HG03457 (cell line): ENCODE measurements around the gene STAT3.
"Not testable (repeated sequence)": the region's sequence is repeated elsewhere in the genome, so short reads cannot be mapped to it uniquely, and the experiment has no call there.

Experiments used
- ATAC-seq: cut with Tn5 transposase; IDR thresholded peaks from one replicate; pipeline ENCODE4 v1.9.1; 2021; ENCODE audit warnings: moderate number of reproducible peaks; ENCODE audit not compliant: unreplicated experiment

The STAT3 gene

DNA sequence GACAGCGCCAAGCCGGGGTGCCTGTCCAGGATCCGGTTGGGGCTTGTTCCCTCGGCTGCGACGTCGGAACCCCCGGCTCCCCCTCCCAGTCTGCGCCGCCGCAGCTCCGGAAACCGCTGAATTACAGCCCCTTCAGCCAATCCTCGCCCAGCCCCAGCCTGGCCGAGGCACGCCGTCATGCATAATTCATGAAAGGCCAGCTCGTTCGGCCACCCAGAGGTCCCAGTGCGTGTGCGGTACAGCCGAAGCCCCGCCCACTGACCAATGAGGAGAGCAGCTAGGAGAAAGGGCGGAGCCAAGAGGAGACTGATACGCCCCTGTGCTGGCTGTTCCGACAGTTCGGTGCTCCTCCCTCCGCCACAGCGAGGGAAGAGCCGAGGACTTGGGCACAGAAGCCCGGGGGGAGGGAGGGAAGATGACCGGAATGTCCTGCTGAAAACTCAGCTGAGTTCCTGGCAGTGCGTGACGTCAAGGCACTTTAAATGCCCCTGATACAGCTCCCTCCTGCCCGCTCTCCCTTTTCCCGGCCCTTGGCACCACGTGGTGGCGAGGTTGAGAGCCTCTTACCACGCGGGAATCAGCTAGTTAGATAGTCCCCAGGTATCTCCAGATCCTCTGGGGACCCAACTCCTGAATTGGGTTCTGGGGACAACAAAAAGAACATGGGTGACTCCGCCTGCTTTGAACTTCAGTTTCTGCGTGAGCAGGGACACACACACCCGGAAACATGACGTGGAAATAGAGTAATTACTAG lies at the start of gene STAT3:
Gene STAT3, minus strand, starts transcription at position 62 of the 754 bp plus-strand sequence. CDS start 39,926 bp downstream, outside the sequence.
- ATAC-seq: peak; percentile 77

DNA sequence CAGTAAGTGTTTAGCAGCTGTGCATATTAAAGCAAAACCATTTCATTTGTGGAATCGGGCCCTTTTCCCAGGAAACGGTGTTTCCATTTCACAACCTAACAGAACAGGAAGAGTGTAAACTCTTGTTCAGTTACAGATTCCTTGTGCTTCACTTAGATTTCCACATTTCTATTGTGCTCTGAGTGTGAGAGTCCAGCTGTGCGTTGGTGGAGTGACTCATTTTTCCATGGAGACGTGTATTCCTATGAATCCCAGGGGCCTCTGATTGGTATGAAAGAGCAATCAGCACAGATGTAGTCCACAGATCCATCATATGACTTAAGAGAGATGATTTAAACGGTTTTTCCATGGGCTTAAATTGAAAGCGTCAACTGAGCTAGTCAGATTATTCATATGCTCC lies 48.1 kb upstream of the STAT3 start:
- ATAC-seq: no peak

DNA sequence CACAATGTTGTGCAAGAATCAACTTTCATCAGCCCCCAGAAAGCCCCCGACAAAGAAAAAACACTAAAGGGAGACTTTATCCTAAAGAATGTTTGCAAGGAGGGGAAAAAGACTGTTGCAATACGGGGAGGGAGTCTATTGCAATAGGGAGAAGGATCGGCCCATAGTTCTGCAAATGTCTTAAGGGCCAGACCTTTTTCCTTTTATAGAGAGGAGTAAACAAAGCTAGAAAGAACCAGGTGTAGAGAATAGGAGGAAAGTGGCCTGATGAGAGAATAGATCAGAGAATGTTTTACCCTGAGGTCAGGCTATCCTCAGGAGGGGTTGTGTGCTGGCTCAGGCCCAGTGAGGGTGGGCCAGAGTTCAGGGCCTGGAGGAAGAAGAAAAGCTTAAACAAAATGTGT lies 43.5 kb upstream of the STAT3 start:
- ATAC-seq: no peak

DNA sequence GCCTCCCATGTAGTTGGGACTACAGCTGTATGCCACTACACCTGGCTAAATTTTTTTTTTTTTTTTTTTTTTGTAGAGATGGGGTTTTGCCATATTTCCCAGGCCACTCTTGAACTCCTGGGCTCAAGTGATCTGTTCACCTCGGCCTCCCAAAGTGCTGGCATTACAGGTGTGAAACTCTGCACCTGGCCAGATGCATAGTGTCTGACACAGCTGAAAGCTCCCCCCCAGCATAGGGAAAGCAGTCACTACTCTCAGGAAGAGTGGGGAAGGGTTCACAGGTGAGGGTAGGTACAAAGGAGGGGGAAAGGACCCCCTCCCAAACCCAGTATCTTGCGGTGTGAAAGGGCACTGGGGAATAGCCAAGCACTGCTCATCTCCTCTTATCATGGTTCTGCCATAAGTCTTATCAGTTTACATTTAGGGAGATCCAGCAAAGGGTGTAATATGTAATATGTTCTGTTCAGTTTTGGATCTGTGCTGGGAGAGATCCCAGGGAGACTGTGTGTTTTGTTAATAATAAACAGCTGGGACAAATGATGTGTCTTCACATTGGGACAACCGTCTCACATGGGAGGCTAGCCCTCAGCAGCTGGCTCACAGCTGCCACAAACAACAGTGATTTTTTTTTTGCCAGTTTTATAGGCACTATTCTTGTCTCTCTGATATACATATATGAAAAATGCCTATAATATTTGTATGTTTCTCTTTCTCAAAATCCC lies 41.6 kb upstream of the STAT3 start:
- ATAC-seq: no peak

DNA sequence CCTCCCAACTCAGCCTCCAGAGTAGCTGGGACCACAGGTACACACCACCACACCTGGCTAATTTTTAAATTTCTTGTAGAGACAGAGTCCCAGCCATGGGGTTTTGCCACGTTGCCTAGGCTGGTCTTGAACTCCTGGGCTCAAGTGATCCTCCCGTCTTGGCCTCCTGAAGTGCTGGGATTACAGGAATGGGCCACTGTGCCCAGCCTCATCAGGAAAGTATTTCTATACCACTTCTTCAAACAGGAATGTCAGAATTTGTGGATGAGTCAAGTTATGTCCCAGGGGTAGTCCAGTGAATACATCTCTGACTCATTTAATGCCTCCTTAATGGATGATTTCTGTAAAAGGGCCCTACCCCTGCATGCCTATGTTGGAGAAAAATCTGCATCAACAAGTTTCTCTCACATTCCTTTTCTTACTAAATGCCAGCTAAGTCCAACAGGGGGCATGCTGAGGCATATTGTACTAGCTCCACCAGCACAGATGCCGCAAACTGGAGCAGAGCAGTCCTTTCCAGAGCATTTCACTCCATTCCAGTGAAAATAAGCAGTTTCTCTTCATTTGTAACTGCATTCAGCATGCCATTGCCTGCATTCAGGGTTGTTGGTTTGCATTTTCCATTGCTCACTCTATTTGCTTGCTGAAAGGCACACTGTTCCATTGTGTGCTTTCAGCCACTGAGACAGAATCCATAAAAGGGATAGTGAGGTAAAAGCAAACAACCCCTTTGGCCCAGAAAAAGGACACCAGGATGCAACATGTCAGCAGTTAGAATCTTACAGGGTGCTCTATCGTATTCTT lies 40.1 kb upstream of the STAT3 start:
- ATAC-seq: no peak

DNA sequence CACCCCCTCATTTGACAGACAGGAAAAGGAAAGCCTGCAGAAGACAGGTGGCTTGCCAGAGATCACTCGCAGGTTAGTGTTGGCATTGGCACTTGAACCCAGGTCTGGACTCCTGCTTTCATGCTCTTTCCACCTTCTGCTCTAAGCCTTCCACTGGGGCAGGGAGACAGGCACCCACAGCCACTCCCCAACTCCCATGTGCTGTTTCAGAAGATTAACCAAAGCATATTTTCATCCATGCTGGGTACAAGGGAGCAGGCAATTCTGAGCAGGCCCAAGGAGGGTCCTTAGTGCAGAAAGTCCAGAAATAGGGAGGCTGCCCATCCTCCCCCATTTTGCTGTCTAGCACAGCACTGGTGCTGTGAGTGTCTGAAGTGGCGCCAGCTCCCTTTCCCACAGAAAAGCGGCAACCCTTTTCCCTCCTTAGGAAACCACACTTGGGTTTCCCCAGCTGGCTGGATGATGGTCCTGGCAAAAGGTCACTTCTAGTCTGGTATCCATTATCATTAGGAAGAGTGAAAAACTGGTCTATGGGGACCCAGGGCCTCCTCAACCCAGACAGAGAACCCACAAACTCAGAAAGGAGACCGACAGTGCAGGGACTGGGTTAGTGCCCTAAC lies 36.9 kb upstream of the STAT3 start:
- ATAC-seq: no peak

DNA sequence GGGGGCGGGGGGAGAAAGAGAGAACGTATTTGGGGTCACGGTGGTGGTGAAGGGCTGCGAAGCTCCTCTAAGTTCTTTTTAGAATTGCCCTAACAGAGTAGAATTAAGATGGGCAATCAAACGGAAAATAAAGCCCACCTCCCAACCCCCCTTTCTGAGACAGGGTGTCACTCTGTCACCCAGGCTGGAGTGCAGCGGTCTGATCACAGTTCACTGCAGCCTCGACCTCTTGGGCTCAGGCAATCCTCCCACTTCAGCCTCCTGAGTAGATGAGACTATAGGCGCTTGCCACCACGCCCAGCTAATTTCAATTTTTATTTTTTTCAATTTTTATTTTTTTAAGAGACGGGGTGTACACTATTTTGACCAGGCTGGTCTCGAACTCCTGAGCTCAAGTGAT lies 35.5 kb upstream of the STAT3 start:
- ATAC-seq: no peak

DNA sequence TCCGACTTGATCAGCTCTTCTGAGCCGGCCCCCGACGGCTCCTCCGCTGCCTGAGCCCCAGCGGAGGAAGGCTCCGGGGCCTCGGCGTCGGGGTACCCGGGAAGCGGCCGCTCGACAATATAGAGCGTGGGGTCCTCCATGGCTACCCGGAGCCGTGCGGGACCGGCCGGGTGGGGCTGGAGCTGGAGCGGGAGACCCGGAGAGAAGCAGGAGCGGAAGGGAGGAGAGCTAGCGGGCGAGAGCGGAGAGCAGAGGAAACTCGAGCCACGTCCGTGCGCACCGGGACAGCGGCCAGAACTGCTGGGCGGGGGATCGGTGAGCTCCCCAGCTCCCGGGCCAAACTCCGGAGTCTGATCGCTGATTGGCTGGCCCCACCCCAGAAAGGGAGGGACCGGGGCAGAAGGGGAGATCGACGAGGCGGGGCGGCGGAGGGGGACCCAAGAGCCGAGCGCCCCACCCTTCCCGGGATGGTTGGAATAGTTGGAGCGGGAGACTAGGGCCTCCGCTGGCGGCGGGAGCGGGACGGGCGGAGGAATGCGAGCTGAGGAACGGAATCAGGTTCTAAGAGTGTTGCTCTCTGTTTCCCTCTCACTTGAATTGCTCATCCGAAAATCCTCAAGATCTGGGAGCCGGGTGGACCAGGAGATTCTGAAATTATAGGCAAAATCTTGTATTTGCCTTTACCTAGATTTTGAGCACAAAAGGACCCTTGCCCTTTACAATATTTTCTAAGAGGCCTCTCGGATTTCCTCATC lies 34.9 kb upstream of the STAT3 start, which contains the start of gene CAVIN1:
Gene CAVIN1, minus strand, starts transcription at position 299 of the 755 bp plus-strand sequence. Its CDS starts 159 bp downstream, at position 140.
- ATAC-seq: no peak

DNA sequence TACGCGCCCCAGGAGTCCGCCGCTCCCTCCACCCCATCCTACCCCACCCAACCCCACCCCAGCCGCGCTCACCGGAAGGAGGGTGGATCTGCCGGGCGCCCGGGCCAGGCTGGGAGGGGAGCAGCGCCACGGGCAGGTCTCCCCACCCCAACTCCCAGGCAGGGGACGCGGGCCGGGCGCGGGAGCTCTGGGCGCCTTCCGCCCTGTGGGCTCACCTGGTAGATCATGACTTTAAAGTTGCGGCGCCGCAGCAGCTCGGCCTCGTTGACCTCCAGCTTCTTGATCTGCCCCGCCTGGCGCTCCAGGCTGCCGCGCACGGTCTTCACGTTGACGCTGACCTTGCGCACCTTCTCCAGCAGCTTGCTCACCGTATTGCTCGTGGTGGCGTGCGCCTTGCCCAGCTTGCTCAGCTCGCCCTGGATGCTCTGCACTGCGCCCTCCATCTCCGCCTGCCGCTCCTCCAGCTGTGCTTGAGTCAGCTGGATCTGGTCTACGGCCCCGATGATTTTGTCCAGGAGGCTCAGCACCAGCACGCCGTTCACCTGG lies 34.2 kb upstream of the STAT3 start:
- ATAC-seq: no peak

DNA sequence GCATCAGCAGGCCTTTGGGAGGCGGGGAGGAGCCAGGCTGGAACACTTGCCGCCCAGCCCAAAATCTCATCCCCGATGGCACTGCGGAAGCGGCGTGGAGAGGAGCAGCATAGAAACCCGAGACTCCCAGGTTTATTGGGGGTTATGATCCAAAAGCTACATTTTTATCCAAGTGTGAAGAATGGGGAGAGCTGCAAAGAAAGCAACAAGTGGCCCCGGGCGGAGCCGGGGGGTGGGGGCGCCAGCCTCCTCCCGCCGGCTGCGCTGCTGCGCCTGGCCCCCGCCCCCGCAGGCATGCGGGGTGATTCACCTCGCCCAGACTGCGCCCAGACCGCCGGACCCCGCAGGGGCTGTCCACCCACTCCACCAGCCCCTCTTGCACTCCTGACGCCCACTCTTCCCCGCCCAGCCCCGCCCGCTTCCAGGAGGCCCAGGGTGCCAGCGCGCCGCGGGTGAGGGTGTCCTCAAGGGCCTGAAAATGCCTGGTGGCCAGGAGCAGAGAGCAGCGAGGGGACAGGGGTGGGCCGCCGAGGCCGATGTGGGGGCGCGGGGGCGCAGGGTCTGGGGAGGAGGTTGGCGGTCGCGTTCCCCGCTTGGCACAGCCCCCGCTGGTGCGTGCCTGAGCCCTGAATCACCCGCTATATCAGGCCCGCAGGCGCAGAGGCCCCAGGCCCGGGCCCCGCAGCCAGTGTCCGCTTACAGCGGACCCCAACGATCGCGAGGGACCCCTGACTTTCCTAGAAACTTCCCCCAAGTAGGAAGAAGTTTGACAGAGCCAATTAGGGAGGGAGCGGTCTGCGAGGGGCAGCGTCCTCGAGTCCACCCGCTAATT lies 33.5 kb upstream of the STAT3 start:
- ATAC-seq: no peak

DNA sequence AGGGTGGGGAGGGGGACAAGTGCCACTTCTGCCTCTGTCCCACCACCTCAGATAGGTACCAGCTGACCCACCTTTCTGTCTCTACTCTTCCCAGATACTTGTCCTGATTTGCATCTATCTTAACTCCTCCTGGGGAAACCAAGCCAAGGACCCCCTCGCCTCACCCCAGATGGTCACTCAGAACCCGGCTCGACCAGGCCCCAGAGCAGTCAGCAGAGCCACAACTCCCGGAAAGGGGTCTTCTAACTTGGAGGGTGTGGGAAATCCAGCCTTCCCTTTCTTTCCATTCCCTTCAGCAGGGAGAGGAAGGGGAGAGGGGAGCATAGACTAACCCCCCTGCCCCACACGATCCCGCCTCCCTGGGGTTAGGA lies 32.9 kb upstream of the STAT3 start:
- ATAC-seq: no peak

DNA sequence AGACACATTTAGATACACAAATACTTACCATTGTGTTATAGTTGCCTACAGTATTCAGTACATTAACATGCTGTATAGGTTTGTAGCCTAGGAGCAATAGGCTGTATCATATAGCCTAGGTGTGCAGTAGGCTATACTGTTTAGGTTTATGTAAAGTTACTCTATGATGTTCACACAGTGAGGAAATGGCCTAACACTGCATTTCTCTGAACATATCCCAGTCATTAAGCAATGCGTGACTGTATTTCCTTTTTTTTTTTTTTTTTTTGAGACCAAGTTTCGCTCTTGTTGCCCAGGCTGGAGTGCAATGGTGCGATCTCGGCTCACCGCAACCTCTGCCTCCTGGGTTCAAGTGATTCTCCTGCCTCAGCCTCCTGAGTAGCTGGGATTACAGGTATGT lies 29.7 kb upstream of the STAT3 start:
- ATAC-seq: not testable (repeated sequence)

DNA sequence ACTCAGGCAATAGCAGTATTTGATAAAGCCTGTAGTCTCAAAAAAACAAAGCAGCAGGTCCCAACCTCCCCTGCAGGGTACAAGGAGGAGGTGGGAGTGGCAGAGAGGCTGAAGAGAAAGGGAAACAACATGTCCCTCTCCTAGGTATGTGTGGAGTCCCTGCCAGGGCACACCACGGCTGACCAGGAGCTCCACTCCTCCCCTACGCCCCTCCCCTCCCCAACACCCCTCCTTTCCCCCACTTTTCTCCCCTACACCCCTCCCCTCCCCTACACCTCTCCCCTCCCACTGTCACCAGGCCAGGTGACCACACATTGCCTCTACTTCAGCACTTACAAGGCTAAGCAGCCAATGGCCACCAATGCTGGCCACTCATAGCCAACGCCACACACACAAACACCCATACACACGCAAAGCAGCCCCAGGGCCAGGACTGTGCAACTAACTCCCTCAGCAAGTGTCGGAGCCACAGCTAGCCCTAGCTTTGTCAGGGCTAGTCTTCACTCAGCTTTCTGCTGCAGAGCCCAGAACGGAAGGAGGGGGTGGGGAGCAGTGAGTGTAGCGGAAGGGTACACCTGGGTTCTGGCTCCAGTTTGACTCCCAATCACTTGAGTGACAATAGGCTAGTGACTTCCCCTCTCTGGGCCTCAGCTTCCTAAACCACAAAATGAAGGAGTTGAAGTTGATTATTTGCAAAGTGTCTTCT lies 26.6 kb upstream of the STAT3 start:
- no peak for ATAC-seq

DNA sequence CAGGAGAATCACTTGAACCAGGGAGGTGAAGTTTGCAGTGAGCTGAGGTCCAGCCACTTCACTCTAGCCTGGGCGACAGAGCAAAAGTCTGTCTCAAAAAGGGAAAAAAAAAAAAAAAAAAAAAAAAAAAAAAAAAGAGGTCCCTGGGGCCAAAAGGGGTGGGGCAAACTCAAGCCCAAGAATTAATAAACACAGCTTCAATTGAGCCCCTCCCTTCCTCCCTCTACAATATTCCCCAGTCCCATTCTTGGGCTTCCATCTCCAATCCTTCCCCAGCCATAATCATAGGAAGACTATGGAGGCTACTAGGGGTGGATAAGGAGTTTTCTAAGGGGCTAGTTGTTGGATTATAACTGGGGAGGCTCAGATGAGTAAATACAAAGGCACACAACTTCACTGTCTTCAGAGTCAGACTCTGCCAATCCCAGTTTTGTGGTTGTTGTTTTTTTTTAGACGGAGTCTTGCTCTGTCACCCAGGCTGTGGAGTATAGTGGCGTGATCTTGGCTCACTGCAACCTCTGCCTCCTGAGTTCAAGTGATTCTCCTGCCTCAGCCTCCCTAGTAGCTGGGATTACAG lies 25.3 kb upstream of the STAT3 start:
- no peak for ATAC-seq

DNA sequence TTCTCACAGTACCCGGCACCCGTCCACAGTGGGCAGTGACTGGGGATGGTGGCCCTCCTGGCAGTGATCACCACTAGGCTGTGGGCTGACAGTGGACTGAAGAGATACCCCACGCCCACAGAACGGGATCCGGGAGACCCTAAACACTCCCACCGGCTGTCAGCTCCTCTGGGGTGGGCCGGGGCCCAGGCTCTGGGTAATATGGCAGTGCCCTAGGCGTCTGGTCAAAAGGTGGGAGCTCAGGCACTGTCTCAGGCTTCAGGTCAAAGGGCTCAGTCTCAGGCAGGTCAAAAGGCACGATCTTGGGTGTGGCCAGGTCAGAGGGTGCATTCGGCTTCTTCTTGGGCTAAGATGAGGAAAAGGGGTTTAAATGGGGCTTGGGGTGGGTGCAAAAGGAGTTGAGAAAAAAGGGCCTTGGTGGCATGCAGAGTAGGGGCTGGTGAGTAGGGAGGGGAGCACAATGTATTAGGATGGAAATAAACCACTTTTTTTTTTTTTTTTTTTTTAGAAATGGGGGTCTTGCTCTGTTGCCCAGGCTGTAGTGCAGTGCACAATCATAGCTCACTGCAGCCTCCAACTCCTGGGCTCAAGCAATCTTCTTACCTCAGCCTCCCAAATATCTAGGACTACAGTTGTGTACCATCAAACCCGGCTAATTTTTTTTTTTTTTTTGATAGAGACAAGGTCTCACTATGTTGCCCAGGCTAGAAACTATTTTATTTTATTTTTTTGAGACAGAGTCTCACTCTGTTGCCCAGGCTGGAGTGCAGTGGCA lies 23.9 kb upstream of the STAT3 start:
- ATAC-seq: no peak

DNA sequence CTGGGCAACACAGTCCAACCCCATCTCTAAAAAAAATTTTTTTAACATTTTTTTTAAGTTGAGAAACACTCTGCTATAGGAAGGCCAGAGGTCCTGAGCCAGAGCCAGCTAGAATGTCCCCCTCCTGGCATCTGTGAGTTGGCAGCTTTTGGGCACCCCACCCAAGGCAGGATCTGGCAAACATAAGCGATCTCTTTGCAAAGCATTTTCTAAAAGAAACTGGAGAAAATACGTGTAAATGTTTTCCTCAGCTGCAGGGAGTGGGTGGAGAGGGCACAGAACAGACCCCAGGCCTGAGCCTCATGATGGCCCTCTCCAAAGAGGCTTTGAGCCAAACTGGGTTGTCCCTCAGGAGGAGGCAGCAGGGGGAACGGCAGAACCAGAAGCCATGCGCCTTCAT lies 23.1 kb upstream of the STAT3 start:
- ATAC-seq: no peak

DNA sequence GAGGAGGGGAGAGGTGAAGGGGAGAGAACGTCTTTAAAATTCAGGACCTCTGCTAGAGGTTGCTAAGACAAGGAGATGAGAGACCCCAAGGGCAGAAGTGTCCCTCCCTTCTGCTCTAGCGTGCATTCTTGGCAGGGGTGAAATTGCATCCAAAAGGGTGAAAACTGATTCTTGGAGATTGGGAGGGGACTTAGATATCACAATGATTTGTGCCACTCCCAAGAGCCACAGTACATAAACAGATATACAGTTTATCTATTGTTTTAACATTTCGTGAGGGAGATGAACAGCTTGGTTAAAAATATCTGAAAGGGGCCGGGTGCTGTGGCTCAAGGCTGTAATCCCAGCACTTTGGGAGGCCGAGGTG lies 22.1 kb upstream of the STAT3 start:
- no peak for ATAC-seq
